DMS153 treated with DMSO at 0.1 percent for 48 hours (cell line): ENCODE results near the gene F10.

Experiments
- DNase-seq: peaks from one replicate; lab custom pipeline; 2025; ENCODE audit not compliant: unreplicated experiment; lab: John Stamatoyannopoulos, UW

F10 gene

GRCh38 chr13:113187883-113188665 lies 65.5 kb downstream of the F10 start:
- peak; percentile 17 for DNase-seq

- no peak for DNase-seq
Observed at GRCh38 chr13:113190181-113190580, 67.6 kb downstream of the F10 start.

- DNase-seq = no peak
Observed at GRCh38 chr13:113192279-113192678, 69.7 kb downstream of the F10 start.

- no peak for DNase-seq
Observed at GRCh38 chr13:113192902-113193301, 70.3 kb downstream of the F10 start.

- DNase-seq = no peak
Observed at GRCh38 chr13:113195360-113195759, 72.8 kb downstream of the F10 start.

- no peak for DNase-seq
Observed at GRCh38 chr13:113196970-113197737, 74.6 kb downstream of the F10 start.
